HepG2 (cell line): ENCODE measurements around the gene TCF12. TPM values are rescaled to one million over a fixed set of nuclear protein-coding genes. Genes with fewer than 3 reads are reported as not detected.
A peak's percentile ranks its signal among the peaks of the same experiment; 100 is the strongest.

Source experiments
- BCLAF1 ChIP-seq: fragments of 450-650 bp; IDR thresholded peaks from 2 replicates; pipeline ENCODE4 v1.6.1; 2017; ENCODE audit warnings: mild to moderate bottlenecking
- EHMT2 ChIP-seq: fragments of 200-600 bp; sonication (generic); IDR thresholded peaks from 2 replicates; pipeline ENCODE4 v1.7.0; 2017; ENCODE audit warnings: antibody characterized with exemption, low read depth, low read length, borderline replicate concordance
- MIER2 ChIP-seq: IDR thresholded peaks from 2 replicates; pipeline ENCODE4 v1.6.1; 2016; ENCODE audit warnings: missing biosample characterization, missing genetic modification reagents
- RNF219 ChIP-seq: sonication (generic); formaldehyde crosslinking; IDR thresholded peaks from 2 replicates; pipeline ENCODE4 v1.5.0; 2020; ENCODE audit warnings: mild to moderate bottlenecking, missing genetic modification reagents
- ZFY ChIP-seq: sonication (generic); formaldehyde crosslinking; IDR thresholded peaks from 2 replicates; pipeline ENCODE4 v1.4.0; 2020; ENCODE audit warnings: missing genetic modification reagents
- ZNF101 ChIP-seq: sonication (generic); formaldehyde crosslinking; IDR thresholded peaks from 2 replicates; pipeline ENCODE4 v1.4.0; 2020; ENCODE audit warnings: mild to moderate bottlenecking, low read depth, missing genetic modification reagents, borderline replicate concordance
- ZNF607 ChIP-seq: sonication (generic); formaldehyde crosslinking; IDR thresholded peaks from 2 replicates; pipeline ENCODE4 v1.5.1; 2020; ENCODE audit warnings: missing genetic modification reagents, mild to moderate bottlenecking, borderline replicate concordance
- ZSCAN22 ChIP-seq: sonication (generic); formaldehyde crosslinking; IDR thresholded peaks from 2 replicates; pipeline ENCODE4 v1.4.0; 2020; ENCODE audit warnings: mild to moderate bottlenecking, missing genetic modification reagents
- polyA plus RNA-seq, 8 experiments: library from polyadenylated mRNA; depleted of rRNA in 3 of 8; stranded (reverse) in 7 of 8; unstranded in 1 of 8; fragments of >200 nt; fragmentation: Illumina TruSeq in 4 of 8; extraction: Trizol in 4 of 8; gene quantifications; 2 replicates each; pipeline versions ENCODE4 v1.2.1 to v1.2.3, GENCODE V29; 2011 to 2016; ENCODE audit warnings: low read depth in 4 of 8, missing spikeins in 1 of 8, mixed read lengths in 1 of 8; ENCODE audit not compliant: insufficient read depth in 1 of 8
- total RNA-seq, 5 experiments: library from RNA; depleted of rRNA; stranded (reverse); fragments of >200 nt; fragmentation: Illumina TruSeq; extraction: Trizol; gene quantifications; 2 replicates each; pipeline ENCODE4 v1.2.3, GENCODE V29; 2016; ENCODE audit warnings: low read depth in 1 of 5
- TF ChIP-seq, protein P1 (sequence below): sonication (generic); formaldehyde crosslinking; IDR thresholded peaks from one replicate; pipeline ENCODE4 v1.5.1; 2020; ENCODE audit warnings: mild to moderate bottlenecking, missing genetic modification reagents; ENCODE audit errors: not compliant biosample characterization
- TF ChIP-seq, protein P2 (sequence below): IDR thresholded peaks from 2 replicates; pipeline ENCODE4 v1.4.0; 2020; ENCODE audit warnings: mild to moderate bottlenecking, missing genetic modification reagents

TCF12 gene
- total and polyA plus RNA-seq, 2 of the 13 experiments (the other 11 are each of a cell fraction or from before 2014, with no cell fraction given), result 48.6 to 51.1 TPM

DNA sequence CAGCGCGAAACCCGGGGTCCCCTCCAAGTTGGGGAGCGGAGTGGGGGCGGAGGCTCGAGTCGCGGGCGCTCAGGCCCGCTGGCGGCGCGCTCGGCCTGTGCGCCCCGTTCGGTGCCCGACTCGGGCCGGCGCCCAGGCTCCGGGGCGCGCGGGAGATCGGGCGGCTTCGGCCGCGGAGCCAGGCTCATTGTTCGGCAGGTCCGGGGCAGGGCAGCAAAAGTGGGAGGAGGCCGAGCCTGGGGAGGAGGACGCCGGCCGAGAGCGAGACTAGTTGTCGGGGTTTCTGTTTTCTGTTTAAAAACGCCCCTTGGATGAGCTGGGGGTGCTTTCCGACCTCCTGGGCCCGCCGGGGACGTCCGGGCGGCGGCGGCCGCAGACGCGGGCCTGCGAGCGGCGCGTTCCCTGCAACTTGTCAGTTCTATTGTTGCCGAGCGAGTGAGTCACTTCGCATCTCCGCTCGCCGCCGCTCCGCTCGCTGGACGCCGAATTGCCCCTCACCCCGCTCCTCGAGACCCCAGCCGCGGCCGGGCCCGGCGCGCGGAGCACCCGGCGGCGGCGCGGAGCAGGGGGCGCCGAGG is 676 bp downstream of the TCF12 start (continued):
- TF ChIP-seq, protein P1, sequence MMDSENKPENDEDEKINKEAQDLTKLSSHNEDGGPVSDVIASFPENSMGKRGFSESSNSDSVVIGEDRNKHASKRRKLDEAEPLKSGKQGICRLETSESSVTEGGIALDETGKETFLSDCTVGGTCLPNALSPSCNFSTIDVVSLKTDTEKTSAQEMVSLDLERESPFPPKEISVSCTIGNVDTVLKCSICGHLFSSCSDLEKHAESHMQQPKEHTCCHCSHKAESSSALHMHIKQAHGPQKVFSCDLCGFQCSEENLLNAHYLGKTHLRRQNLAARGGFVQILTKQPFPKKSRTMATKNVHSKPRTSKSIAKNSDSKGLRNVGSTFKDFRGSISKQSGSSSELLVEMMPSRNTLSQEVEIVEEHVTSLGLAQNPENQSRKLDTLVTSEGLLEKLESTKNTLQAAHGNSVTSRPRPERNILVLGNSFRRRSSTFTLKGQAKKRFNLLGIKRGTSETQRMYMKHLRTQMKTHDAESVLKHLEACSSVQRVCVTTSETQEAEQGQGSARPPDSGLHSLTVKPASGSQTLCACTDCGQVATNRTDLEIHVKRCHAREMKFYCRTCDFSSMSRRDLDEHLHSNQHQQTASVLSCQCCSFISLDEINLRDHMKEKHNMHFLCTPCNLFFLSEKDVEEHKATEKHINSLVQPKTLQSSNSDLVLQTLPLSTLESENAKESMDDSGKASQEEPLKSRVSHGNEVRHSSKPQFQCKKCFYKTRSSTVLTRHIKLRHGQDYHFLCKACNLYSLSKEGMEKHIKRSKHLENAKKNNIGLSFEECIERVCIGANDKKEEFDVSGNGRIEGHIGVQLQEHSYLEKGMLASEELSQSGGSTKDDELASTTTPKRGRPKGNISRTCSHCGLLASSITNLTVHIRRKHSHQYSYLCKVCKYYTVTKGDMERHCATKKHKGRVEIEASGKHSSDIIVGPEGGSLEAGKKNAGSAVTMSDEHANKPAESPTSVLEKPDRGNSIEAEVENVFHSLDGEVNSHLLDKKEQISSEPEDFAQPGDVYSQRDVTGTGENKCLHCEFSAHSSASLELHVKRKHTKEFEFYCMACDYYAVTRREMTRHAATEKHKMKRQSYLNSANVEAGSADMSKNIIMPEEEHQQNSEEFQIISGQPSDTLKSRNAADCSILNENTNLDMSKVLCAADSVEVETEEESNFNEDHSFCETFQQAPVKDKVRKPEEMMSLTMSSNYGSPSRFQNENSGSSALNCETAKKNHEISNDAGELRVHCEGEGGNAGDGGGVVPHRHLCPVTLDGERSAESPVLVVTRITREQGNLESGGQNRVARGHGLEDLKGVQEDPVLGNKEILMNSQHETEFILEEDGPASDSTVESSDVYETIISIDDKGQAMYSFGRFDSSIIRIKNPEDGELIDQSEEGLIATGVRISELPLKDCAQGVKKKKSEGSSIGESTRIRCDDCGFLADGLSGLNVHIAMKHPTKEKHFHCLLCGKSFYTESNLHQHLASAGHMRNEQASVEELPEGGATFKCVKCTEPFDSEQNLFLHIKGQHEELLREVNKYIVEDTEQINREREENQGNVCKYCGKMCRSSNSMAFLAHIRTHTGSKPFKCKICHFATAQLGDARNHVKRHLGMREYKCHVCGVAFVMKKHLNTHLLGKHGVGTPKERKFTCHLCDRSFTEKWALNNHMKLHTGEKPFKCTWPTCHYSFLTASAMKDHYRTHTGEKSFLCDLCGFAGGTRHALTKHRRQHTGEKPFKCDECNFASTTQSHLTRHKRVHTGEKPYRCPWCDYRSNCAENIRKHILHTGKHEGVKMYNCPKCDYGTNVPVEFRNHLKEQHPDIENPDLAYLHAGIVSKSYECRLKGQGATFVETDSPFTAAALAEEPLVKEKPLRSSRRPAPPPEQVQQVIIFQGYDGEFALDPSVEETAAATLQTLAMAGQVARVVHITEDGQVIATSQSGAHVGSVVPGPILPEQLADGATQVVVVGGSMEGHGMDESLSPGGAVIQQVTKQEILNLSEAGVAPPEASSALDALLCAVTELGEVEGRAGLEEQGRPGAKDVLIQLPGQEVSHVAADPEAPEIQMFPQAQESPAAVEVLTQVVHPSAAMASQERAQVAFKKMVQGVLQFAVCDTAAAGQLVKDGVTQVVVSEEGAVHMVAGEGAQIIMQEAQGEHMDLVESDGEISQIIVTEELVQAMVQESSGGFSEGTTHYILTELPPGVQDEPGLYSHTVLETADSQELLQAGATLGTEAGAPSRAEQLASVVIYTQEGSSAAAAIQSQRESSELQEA (CRISPR knock-in tag), result no peak
- TF ChIP-seq, protein P2, sequence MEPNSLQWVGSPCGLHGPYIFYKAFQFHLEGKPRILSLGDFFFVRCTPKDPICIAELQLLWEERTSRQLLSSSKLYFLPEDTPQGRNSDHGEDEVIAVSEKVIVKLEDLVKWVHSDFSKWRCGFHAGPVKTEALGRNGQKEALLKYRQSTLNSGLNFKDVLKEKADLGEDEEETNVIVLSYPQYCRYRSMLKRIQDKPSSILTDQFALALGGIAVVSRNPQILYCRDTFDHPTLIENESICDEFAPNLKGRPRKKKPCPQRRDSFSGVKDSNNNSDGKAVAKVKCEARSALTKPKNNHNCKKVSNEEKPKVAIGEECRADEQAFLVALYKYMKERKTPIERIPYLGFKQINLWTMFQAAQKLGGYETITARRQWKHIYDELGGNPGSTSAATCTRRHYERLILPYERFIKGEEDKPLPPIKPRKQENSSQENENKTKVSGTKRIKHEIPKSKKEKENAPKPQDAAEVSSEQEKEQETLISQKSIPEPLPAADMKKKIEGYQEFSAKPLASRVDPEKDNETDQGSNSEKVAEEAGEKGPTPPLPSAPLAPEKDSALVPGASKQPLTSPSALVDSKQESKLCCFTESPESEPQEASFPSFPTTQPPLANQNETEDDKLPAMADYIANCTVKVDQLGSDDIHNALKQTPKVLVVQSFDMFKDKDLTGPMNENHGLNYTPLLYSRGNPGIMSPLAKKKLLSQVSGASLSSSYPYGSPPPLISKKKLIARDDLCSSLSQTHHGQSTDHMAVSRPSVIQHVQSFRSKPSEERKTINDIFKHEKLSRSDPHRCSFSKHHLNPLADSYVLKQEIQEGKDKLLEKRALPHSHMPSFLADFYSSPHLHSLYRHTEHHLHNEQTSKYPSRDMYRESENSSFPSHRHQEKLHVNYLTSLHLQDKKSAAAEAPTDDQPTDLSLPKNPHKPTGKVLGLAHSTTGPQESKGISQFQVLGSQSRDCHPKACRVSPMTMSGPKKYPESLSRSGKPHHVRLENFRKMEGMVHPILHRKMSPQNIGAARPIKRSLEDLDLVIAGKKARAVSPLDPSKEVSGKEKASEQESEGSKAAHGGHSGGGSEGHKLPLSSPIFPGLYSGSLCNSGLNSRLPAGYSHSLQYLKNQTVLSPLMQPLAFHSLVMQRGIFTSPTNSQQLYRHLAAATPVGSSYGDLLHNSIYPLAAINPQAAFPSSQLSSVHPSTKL (CRISPR knock-in tag), result 0 out of 2 replicates have a peak, but pooled peaks have one; percentile 13
- no peak for TF ChIP-seq RNF219 (CRISPR knock-in tag)
- no peak for TF ChIP-seq ZNF101 (CRISPR knock-in tag)
- no peak for TF ChIP-seq MIER2 (CRISPR knock-in tag)
- TF ChIP-seq EHMT2, result no peak
- no peak for TF ChIP-seq ZSCAN22 (CRISPR knock-in tag)
- TF ChIP-seq ZNF607 (CRISPR knock-in tag), result 0 out of 2 replicates have a peak, but pooled peaks have one; percentile 34
- TF ChIP-seq BCLAF1, result no peak
- TF ChIP-seq ZFY (CRISPR knock-in tag), result peak; percentile 42; the same call in 1 of the 2 replicates
